Thyroid gland (tissue), 4 donors: Measurements from ENCODE around the gene SERINC3. TPM values are rescaled to one million over a fixed set of nuclear protein-coding genes. Genes with fewer than 3 reads are reported as not detected.

ENCODE experiments used
- DNase-seq, 2 donors: peaks; one replicate each; pipeline ENCODE4 v3.0.0-alpha.2; 2019
- H3K27ac ChIP-seq, 3 donors: fragments of 200-600 bp; sonication (generic); 1 replicate in 2 of 3; 2 replicates in 1 of 3; pipeline ENCODE4 v1.5.1; 2016 to 2019; ENCODE audit warnings: mild to moderate bottlenecking in 1 of 3, moderate library complexity in 1 of 3
- H3K27me3 ChIP-seq: fragments of 200-600 bp; sonication (generic); one replicate; pipeline ENCODE4 v1.5.1; 2019
- H3K36me3 ChIP-seq, 2 donors: fragments of 200-600 bp; sonication (generic); one replicate each; pipeline ENCODE4 v1.5.1; 2016 to 2019
- H3K4me1 ChIP-seq, 2 donors: fragments of 200-600 bp; sonication (generic); one replicate each; pipeline ENCODE4 v1.5.1; 2017 to 2019
- H3K4me3 ChIP-seq, 3 donors: fragments of 200-600 bp; sonication (generic); replicated peaks in 1 of 3; 1 replicate in 2 of 3; 2 replicates in 1 of 3; pipeline ENCODE4 v1.5.1; 2016; ENCODE audit warnings: mild to moderate bottlenecking in 1 of 3
- H3K9me3 ChIP-seq: fragments of 200-600 bp; sonication (generic); one replicate; pipeline ENCODE4 v1.5.1; 2017
- CTCF ChIP-seq, 6 experiments: fragments of 200-600 bp in 3 of 6; fragments of 450-650 bp in 3 of 6; sonication (generic) in 3 of 6; IDR thresholded peaks; one replicate each; pipeline ENCODE4 v1.5.1; 2016 to 2019; ENCODE audit warnings: antibody characterized with exemption in 6 of 6, mild to moderate bottlenecking in 2 of 6, inconsistent platforms in 1 of 6, moderate library complexity in 1 of 6
- POLR2A ChIP-seq, 2 donors: fragments of 450-650 bp; IDR thresholded peaks; one replicate each; pipeline ENCODE4 v1.6.1; 2017; ENCODE audit warnings: antibody characterized with exemption in 2 of 2, mild to moderate bottlenecking in 2 of 2, moderate library complexity in 1 of 2
- WGBS, 2 donors: methylation state at CpG; one replicate each; pipeline ENCODE4 v1.1.5; 2017; 5-methylcytosine and 5-hydroxymethylcytosine counted together
- intact Hi-C: fragments of 100-400 bp; cut with DNase I; formaldehyde crosslinking; loops from one replicate; pipeline ENCODE4 v1.15.1; 2023
- total RNA-seq, 4 donors: library from RNA; depleted of rRNA; stranded (reverse); fragments of >200 nt; gene quantifications; one replicate each; pipeline ENCODE4 v1.2.3, GENCODE V29; 2016

SERINC3 gene
- total RNA-seq, 4 donors from 2014 or later = 113 to 140 (median 137) TPM

- Histone ChIP-seq H3K4me1 (no peaks in the 10 kb centered on the region), H3K9me3 (no peaks in the 10 kb centered on the region), H3K36me3 (no peaks in the 10 kb centered on the region), H3K4me3 (no peak overlapping the region), H3K27me3 (no peaks in the 10 kb centered on the region), H3K27ac (no peak overlapping the region)
- 55 to 77% methylated on average over 3 of the region's 3 CpGs for WGBS, 2 donors
- TF ChIP-seq POLR2A (IDR thresholded peaks at IDR 0.05) = no peak
- TF ChIP-seq CTCF (IDR thresholded peaks at IDR 0.05) = no peak
- no peak for DNase-seq
- intact Hi-C loops = no loop called here
Observed at GRCh38 chr20:44455126-44455525, 66.7 kb downstream of the SERINC3 start.

GRCh38 chr20:44454306-44454963, 67.4 kb downstream of the SERINC3 start:
- Histone ChIP-seq H3K4me3 (no peak overlapping the region), H3K9me3 (no peaks in the 10 kb centered on the region), H3K27ac (no peak overlapping the region), H3K27me3 (no peaks in the 10 kb centered on the region), H3K4me1 (no peaks in the 10 kb centered on the region), H3K36me3 (no peaks in the 10 kb centered on the region)
- 88 to 90% methylated on average over 7 of the region's 7 CpGs for WGBS, 2 donors
- TF ChIP-seq POLR2A (IDR thresholded peaks at IDR 0.05) (no peak), CTCF (IDR thresholded peaks at IDR 0.05) (no peak)
- DNase-seq = no peak
- intact Hi-C loops = no loop called here

GRCh38 chr20:44450903-44451450, 70.9 kb downstream of the SERINC3 start:
- H3K36me3 ChIP-seq = no peaks in the 10 kb centered on the region
- no peaks in the 10 kb centered on the region for H3K27me3 ChIP-seq
- WGBS, 2 donors = 58 to 79% methylated on average over 6 to 7 of the region's 7 CpGs
- no peak overlapping the region for H3K4me3 ChIP-seq
- intact Hi-C loops = no loop called here
- H3K27ac ChIP-seq = no peak overlapping the region
- TF ChIP-seq CTCF (IDR thresholded peaks at IDR 0.05) (no peak), POLR2A (IDR thresholded peaks at IDR 0.05) (no peak)
- DNase-seq = no peak
- no peaks in the 10 kb centered on the region for H3K9me3 ChIP-seq
- H3K4me1 ChIP-seq = no peaks in the 10 kb centered on the region

- Histone ChIP-seq H3K9me3 (no peaks in the 10 kb centered on the region), H3K4me1 (no peaks in the 10 kb centered on the region), H3K27ac (no peak overlapping the region), H3K36me3 (no peaks in the 10 kb centered on the region), H3K4me3 (no peak overlapping the region), H3K27me3 (no peaks in the 10 kb centered on the region)
- TF ChIP-seq CTCF (IDR thresholded peaks at IDR 0.05) (no peak), POLR2A (IDR thresholded peaks at IDR 0.05) (no peak)
- intact Hi-C loops = no loop called here
- no peak for DNase-seq
- 58 to 66% methylated on average over 3 of the region's 3 CpGs for WGBS, 2 donors
Observed at GRCh38 chr20:44450281-44450889, 71.5 kb downstream of the SERINC3 start.

GRCh38 chr20:44449864-44450263, 72.0 kb downstream of the SERINC3 start:
- no peak for TF ChIP-seq CTCF (IDR thresholded peaks at IDR 0.05)
- no peak for TF ChIP-seq POLR2A (IDR thresholded peaks at IDR 0.05)
- WGBS, 2 donors = 78 to 85% methylated on average over 7 of the region's 7 CpGs
- no peak overlapping the region for H3K4me3 ChIP-seq
- no peak for DNase-seq
- no peaks in the 10 kb centered on the region for H3K9me3 ChIP-seq
- intact Hi-C loops = no loop called here
- no peak overlapping the region for H3K27ac ChIP-seq
- H3K36me3 ChIP-seq = no peaks in the 10 kb centered on the region
- H3K27me3 ChIP-seq = no peaks in the 10 kb centered on the region
- H3K4me1 ChIP-seq = no peaks in the 10 kb centered on the region
